ENCODE results near the gene STMN3.

The STMN3 gene

DNA sequence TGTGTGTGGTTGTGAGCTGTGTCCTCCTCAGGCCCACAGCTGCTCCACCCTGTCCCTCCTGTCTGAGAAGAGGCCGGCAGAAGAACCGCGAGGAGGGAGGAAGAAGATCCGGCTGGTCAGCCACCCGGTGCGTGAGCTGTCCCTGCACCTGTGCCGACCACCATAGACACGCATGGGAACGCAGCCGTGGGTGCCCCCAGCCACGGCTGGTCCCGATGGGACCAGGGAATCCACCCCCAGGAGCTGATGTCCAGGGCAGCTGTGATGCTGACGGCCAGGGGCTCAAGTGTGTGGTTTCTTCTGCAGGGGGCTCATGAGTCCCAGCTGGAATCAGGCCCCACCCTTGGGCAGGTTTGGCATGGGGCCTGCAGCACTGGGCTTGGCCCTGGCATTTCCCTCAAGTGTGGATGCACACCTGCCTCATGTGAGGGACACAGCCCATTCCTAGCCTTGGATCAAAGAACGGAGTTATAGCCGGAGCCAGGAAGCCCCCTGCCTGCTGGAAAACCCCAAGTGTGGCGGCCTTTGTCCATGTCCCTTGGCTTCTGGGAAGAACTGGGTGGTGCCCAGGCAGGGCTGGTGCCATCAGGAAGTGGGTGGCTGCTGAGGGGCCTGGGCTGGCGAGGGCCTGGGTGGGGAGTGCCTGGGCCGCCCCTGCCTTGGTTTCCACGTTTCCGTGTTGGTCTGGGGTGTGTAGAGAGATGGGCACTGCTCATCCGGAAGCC, 38.6 kb upstream of the STMN3 start:
- DNase-seq: no peak

DNA sequence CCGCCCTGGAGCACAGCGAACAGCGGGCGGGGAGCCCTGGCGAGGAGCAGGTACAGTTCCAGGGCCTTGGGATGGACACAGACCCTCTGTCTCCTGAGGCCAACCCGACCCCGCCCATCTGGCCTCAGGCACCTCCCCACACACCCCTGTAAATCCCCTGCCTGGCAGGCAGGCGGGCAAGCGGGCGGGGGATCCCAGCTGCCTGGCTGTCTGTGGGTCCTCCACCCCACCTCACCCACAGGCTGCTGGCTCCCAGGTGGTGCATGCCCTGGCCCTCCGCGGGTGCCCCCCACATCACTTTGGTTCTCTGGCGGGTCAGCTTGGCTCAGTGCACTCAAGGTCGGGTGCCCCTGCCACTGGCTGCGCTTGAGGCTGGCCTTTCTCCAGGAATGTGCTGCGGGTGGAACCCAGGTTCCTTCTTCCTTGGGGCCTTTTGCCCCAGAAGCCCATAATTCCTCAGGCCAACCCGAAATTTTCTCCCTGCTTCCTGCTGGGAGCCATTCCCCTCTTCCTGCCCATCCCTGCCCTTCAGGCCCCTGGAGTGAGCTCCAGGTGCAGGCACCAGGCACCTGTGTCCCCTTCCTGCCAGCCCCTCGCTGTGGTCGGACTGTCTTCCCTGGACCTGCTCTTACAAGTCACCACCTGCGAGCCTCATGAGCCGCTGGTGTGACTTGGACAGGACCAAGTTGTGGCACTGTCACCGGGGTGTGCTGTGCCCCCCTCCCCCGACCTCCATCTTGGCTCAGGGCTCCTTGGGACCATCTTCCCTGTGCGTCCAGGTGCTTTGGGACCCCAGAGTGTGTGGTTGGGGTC, 37.9 kb upstream of the STMN3 start:
- DNase-seq: no peak

- DNase-seq: no peak
Measured at GRCh38 chr20:63690003-63690897, 37.0 kb upstream of the STMN3 start.

GRCh38 chr20:63689046-63690002, 36.1 kb upstream of the STMN3 start:
- DNase-seq: no peak

GRCh38 chr20:63688228-63689045, 35.2 kb upstream of the STMN3 start:
- DNase-seq: no peak

GRCh38 chr20:63687419-63688178, 34.4 kb upstream of the STMN3 start:
- no peak for DNase-seq

- peak; percentile 58 to 72 for DNase-seq
Measured at GRCh38 chr20:63686492-63687321, 33.5 kb upstream of the STMN3 start.

- no peak for DNase-seq
Measured at GRCh38 chr20:63686094-63686491, 32.9 kb upstream of the STMN3 start.

- no peak for DNase-seq
Measured at GRCh38 chr20:63685269-63686026, 32.2 kb upstream of the STMN3 start.

DNA sequence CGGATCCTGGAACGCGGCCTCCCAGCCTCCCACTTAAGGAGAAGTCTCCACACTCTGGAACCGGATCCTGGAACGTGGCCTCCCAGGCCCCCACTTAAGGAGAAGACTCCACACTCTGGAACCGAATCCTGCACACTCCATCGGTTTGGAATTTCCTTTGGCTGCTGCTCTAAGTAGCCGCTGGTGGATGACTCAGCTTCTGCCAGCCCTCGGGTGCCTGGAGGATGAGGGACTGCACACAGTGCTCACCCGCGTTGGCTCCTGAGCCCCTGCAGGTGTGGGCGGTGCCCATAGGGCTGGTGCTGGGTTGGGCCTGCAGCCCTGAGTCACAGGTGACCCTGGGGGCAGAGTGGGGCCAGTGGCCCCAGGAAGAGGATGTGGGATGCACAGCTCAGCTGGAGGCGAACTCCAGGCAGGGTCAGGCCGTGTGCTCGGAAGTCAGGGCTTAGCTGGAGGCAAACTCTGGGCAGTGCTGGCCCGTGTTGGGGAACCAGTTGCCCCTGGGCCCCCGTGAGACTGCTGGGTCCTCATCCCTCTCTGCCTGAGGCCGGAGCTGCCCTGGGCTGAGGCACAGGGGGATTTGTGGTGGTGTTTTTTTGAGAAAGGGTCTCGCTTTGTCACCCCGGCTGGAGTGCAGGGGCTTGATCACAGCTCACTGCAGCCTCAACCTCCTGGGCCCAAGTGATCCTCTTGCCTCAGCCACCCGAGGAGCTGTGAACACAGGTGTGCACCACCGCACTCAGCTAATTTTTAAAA, 29.3 kb upstream of the STMN3 start:
- DNase-seq: no peak

DNA sequence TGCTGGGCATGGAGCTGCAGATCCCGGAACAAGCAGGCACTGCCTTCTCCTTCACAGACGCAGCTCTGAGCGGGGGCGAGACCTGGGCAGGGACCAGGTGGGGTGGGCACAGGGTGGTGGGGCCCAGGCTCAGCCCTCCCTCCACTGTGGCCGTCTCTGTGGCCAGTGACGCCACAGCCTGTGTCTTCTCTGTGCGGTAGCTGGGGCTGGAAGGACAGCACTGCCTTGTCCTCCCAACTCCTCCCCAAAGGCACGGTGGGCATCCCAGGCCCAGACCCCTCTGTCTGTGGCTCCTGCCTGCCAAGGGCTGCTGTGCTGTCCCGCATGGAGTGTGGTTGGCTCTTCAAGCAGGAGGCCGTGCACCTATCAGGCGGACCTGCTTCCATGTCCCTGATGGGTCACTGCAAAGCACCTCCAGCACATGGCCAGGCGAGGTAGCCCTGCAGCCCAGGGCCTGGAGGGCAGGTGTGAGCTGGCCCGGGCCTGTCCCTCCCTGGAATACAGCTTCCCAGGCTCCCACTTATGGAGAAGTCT, 28.5 kb upstream of the STMN3 start:
- no peak for DNase-seq

DNA sequence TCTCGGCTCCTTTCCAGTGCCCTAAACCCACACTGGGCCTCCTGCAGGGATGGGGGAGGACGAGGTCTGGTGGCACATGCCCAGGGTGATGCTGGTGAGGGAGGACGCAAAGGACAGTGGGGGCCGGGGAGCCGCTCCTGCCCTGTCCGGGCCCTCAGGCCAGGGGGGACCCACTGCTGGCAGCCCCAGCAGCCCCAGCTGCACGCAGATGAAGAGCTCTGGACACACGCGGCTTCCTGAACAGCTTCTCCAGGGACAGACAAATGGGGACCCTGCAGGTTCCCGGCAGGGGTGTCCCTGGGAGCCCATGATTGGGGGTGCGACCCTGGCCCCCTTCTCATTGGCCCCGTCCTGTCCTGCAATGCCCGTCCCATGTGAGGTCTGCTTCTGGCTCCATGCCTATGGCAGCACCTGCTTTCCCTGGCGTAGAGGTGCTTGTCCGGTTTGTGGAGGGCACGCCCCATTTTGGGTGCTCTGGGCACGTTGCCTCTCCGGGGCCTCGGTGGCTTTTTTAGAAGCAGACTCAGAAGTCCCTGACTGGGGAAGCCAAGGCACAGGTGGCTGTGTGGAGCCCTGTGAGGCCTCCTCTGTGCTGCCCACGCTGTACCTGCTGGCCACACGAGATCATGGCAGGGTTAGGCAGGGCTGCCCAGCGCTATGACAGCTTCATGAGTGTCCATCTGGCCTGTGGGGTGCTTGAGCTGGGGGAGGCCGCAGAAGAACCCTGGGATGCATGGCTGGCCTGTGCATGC, 27.8 kb upstream of the STMN3 start:
- no peak for DNase-seq

- no peak for DNase-seq
Measured at GRCh38 chr20:63680427-63680826, 27.2 kb upstream of the STMN3 start.

- no peak for DNase-seq
Measured at GRCh38 chr20:63679799-63680305, 26.6 kb upstream of the STMN3 start.

DNA sequence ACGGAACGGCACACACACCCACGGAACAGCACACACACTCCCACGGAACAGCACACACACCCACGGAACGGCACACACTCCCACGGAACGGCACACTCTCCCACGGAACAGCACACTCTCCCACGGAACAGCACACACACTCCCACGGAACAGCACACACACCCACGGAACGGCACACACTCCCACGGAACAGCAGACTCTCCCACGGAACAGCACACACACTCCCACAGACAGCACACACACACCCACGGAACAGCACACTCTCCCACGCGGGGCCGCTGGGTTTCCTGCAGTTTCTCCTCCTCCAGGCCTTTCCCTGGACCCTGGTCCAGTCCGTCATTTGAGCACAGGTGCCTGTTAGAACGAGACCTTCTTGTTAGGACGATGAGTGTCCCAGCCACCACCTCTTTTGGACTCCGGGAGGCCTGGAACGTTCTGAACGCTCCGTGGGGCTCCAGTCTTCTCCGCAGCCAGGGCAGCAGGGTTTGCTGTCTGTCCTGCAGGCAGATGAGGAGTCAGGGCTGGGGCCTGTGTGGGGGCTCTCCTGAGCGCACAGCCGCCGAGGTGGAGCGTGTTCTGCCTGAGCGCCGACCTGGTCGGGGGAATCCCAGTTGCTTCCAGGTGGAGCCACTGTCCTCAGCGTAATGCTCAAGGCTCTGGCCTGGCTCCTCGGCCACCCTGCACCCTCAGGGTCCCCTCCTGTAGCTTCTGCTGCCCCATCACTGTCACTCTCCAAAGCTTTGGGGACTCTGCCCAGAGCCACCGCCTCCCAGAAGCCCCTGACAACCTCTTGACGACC, 25.6 kb upstream of the STMN3 start:
- DNase-seq: no peak

GRCh38 chr20:63678071-63678470, 24.8 kb upstream of the STMN3 start:
- no peak for DNase-seq
